HepG2 (cell line): ENCODE data around the gene TNFSF12. TPM values are rescaled to one million over a fixed set of nuclear protein-coding genes. Genes with fewer than 3 reads are reported as not detected.

Source experiments
- ATAD3A ChIP-seq: sonication (generic); formaldehyde crosslinking; IDR thresholded peaks from 2 replicates; pipeline ENCODE4 v1.4.0; 2020; ENCODE audit warnings: missing genetic modification reagents
- CCDC6 ChIP-seq: sonication (generic); formaldehyde crosslinking; IDR thresholded peaks from 2 replicates; pipeline ENCODE4 v1.8.1; 2022; ENCODE audit warnings: mild to moderate bottlenecking, missing genetic modification reagents, moderate library complexity
- CREB1 ChIP-seq, 2 experiments: fragments of 450-650 bp in 1 of 2; IDR thresholded peaks; 2 replicates each; pipeline ENCODE4 v1.6.1; 2016 to 2017; ENCODE audit warnings: control low read depth in 1 of 2, mild to moderate bottlenecking in 1 of 2, missing compliant biosample characterization in 1 of 2, missing genetic modification characterization in 1 of 2
- FOXO1 ChIP-seq: sonication (generic); formaldehyde crosslinking; IDR thresholded peaks from 2 replicates; pipeline ENCODE4 v1.4.0; 2020; ENCODE audit warnings: missing genetic modification reagents
- FOXP1 ChIP-seq, 2 experiments: fragments of 450-650 bp in 1 of 2; IDR thresholded peaks; 2 replicates each; pipeline ENCODE4 v1.6.1; 2017 to 2018; ENCODE audit warnings: antibody characterized with exemption in 1 of 2
- GZF1 ChIP-seq: sonication (generic); formaldehyde crosslinking; IDR thresholded peaks from 2 replicates; pipeline ENCODE4 v1.5.1; 2020; ENCODE audit warnings: mild to moderate bottlenecking, missing genetic modification reagents
- HIVEP1 ChIP-seq: sonication (generic); formaldehyde crosslinking; IDR thresholded peaks from 2 replicates; pipeline ENCODE4 v1.4.0; 2020; ENCODE audit warnings: mild to moderate bottlenecking, missing genetic modification reagents
- KAT7 ChIP-seq: IDR thresholded peaks from 2 replicates; pipeline ENCODE4 v1.6.1; 2018; ENCODE audit warnings: borderline replicate concordance, missing compliant biosample characterization
- MXI1 ChIP-seq: IDR thresholded peaks from 3 replicates; pipeline ENCODE4 v1.6.1; 2012; ENCODE audit warnings: low read depth, low read length, inconsistent platforms, borderline replicate concordance
- NFYC ChIP-seq: IDR thresholded peaks from 2 replicates; pipeline ENCODE4 v1.6.1; 2016; ENCODE audit warnings: missing genetic modification reagents, missing compliant biosample characterization
- PAX8 ChIP-seq: sonication (generic); formaldehyde crosslinking; IDR thresholded peaks from 2 replicates; pipeline ENCODE4 v1.8.0; 2022; ENCODE audit warnings: mild to moderate bottlenecking, missing genetic modification reagents, borderline replicate concordance
- PCBP2 ChIP-seq: fragments of 200-400 bp; formaldehyde crosslinking; optimal IDR thresholded peaks from 2 replicates; pipeline ENCODE3; 2018; ENCODE audit warnings: low read length, low read depth; ENCODE audit not compliant: poor library complexity, severe bottlenecking
- SIX1 ChIP-seq: sonication (generic); formaldehyde crosslinking; IDR thresholded peaks from 2 replicates; pipeline ENCODE4 v1.4.0; 2020; ENCODE audit warnings: missing genetic modification reagents, borderline replicate concordance
- SRF ChIP-seq: IDR thresholded peaks from 2 replicates; pipeline ENCODE4 v1.6.1; 2011; ENCODE audit warnings: mild to moderate bottlenecking, low read depth, low read length, moderate library complexity
- XBP1 ChIP-seq: sonication (generic); formaldehyde crosslinking; IDR thresholded peaks from 2 replicates; pipeline ENCODE4 v1.5.0; 2020; ENCODE audit warnings: missing genetic modification reagents
- ZNF232 ChIP-seq: sonication (generic); formaldehyde crosslinking; IDR thresholded peaks from 2 replicates; pipeline ENCODE4 v1.4.0; 2020; ENCODE audit warnings: missing genetic modification reagents, borderline replicate concordance
- ZNF34 ChIP-seq: sonication (generic); formaldehyde crosslinking; IDR thresholded peaks from 2 replicates; pipeline ENCODE4 v1.4.0; 2020; ENCODE audit warnings: mild to moderate bottlenecking, missing genetic modification reagents, borderline replicate concordance
- ZNF607 ChIP-seq: sonication (generic); formaldehyde crosslinking; IDR thresholded peaks from 2 replicates; pipeline ENCODE4 v1.5.1; 2020; ENCODE audit warnings: missing genetic modification reagents, mild to moderate bottlenecking, borderline replicate concordance
- ZNF652 ChIP-seq: IDR thresholded peaks from 2 replicates; pipeline ENCODE4 v1.6.1; 2016; ENCODE audit warnings: low read depth, borderline replicate concordance
- ZNF737 ChIP-seq: sonication (generic); formaldehyde crosslinking; IDR thresholded peaks from 2 replicates; pipeline ENCODE4 v1.5.0; 2020; ENCODE audit warnings: missing genetic modification reagents, mild to moderate bottlenecking, borderline replicate concordance
- ZNF766 ChIP-seq: sonication (generic); formaldehyde crosslinking; IDR thresholded peaks from 2 replicates; pipeline ENCODE4 v1.5.0; 2020; ENCODE audit warnings: missing genetic modification reagents, borderline replicate concordance
- polyA plus RNA-seq, 8 experiments: library from polyadenylated mRNA; depleted of rRNA in 3 of 8; stranded (reverse) in 7 of 8; unstranded in 1 of 8; fragments of >200 nt; fragmentation: Illumina TruSeq in 4 of 8; extraction: Trizol in 4 of 8; gene quantifications; 2 replicates each; pipeline versions ENCODE4 v1.2.1 to v1.2.3, GENCODE V29; 2011 to 2016; ENCODE audit warnings: low read depth in 4 of 8, missing spikeins in 1 of 8, mixed read lengths in 1 of 8; ENCODE audit not compliant: insufficient read depth in 1 of 8
- total RNA-seq, 5 experiments: library from RNA; depleted of rRNA; stranded (reverse); fragments of >200 nt; fragmentation: Illumina TruSeq; extraction: Trizol; gene quantifications; 2 replicates each; pipeline ENCODE4 v1.2.3, GENCODE V29; 2016; ENCODE audit warnings: low read depth in 1 of 5
- TF ChIP-seq, protein P1 (sequence below): sonication (generic); formaldehyde crosslinking; IDR thresholded peaks from 2 replicates; pipeline ENCODE4 v1.4.0; 2020; ENCODE audit warnings: mild to moderate bottlenecking, missing genetic modification reagents
- TF ChIP-seq, protein P2 (sequence below): IDR thresholded peaks from 2 replicates; pipeline ENCODE4 v1.6.1; 2016; ENCODE audit warnings: low read depth, control low read depth
- TF ChIP-seq, protein P3 (sequence below): sonication (generic); formaldehyde crosslinking; IDR thresholded peaks from 2 replicates; pipeline ENCODE4 v1.9.0; 2021; ENCODE audit warnings: missing genetic modification reagents, mild to moderate bottlenecking, borderline replicate concordance
- TF ChIP-seq, protein P4 (sequence below): sonication (generic); formaldehyde crosslinking; IDR thresholded peaks from 2 replicates; pipeline ENCODE4 v1.4.0; 2020; ENCODE audit warnings: missing genetic modification reagents; ENCODE audit errors: not compliant biosample characterization

Gene TNFSF12
- total and polyA plus RNA-seq, 2 of the 13 experiments (the other 11 are each of a cell fraction or from before 2014, with no cell fraction given) = 0.93 to 7.2 TPM

DNA sequence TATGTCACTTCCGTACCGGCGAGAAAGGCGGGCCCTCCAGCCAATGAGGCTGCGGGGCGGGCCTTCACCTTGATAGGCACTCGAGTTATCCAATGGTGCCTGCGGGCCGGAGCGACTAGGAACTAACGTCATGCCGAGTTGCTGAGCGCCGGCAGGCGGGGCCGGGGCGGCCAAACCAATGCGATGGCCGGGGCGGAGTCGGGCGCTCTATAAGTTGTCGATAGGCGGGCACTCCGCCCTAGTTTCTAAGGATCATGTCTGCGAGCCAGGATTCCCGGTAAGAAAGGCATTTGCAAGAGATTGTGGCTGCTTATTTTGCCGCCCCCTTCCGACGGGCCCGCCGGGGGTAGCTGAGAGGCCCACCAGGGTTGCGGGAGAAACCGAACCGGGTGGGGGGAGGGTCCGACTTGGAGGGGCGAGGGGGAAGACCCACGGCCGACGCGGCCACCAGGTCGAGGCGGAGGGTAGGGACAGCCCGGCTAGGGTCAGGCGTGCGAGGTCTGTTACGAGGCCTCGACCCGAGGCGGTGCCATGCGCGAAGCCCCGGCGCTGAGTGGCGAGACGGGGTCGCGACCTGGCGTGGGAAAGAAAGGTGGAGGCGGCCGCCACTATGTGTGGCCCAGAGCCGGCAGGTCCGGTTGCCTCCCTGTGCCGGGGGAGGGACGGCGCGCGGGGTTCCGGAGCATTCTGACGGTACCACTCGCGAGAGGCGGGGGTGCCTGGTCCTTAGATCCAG, 23.9 kb downstream of the TNFSF12 start (continued):
- TF ChIP-seq, protein P1, sequence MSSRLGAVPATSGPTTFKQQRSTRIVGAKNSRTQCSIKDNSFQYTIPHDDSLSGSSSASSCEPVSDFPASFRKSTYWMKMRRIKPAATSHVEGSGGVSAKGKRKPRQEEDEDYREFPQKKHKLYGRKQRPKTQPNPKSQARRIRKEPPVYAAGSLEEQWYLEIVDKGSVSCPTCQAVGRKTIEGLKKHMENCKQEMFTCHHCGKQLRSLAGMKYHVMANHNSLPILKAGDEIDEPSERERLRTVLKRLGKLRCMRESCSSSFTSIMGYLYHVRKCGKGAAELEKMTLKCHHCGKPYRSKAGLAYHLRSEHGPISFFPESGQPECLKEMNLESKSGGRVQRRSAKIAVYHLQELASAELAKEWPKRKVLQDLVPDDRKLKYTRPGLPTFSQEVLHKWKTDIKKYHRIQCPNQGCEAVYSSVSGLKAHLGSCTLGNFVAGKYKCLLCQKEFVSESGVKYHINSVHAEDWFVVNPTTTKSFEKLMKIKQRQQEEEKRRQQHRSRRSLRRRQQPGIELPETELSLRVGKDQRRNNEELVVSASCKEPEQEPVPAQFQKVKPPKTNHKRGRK (CRISPR knock-in tag) = no peak
- TF ChIP-seq ZNF34 (CRISPR knock-in tag) (no peak), ZNF652 (CRISPR knock-in tag) (peak; percentile 11; the same call in 1 of the 2 replicates), HIVEP1 (CRISPR knock-in tag) (peak; percentile 27; the same call in 1 of the 2 replicates), ZNF607 (peak; percentile 65; the same call in 1 of the 2 replicates), SIX1 (CRISPR knock-in tag) (no peak), PAX8 (CRISPR knock-in tag) (peak; percentile 87; the same call in 1 of the 2 replicates), MXI1 (no peak; the same call in 2 of the 3 replicates), XBP1 (CRISPR knock-in tag) (peak; percentile 8; the same call in 1 of the 2 replicates), NFYC (CRISPR knock-in tag) (peak; percentile 99), ZNF766 (CRISPR knock-in tag) (peak; percentile 52; the same call in 1 of the 2 replicates), PCBP2 (no peak), FOXO1 (CRISPR knock-in tag) (no peak), ATAD3A (no peak), ZNF737 (CRISPR knock-in tag) (no peak), FOXP1 (IDR thresholded peaks at IDR 0.05) (no peak), FOXP1 (CRISPR knock-in tag; IDR thresholded peaks at IDR 0.05) (no peak), CREB1 (IDR thresholded peaks at IDR 0.05) (peak; percentile 97), CREB1 (CRISPR knock-in tag; IDR thresholded peaks at IDR 0.05) (peak; percentile 99), KAT7 (no peak; the same call in 1 of the 2 replicates), ZNF232 (CRISPR knock-in tag) (0 out of 2 replicates have a peak, but pooled peaks have one; percentile 5), SRF (peak; percentile 25; the same call in 1 of the 2 replicates), CCDC6 (CRISPR knock-in tag) (no peak), GZF1 (no peak)
- TF ChIP-seq, protein P2, sequence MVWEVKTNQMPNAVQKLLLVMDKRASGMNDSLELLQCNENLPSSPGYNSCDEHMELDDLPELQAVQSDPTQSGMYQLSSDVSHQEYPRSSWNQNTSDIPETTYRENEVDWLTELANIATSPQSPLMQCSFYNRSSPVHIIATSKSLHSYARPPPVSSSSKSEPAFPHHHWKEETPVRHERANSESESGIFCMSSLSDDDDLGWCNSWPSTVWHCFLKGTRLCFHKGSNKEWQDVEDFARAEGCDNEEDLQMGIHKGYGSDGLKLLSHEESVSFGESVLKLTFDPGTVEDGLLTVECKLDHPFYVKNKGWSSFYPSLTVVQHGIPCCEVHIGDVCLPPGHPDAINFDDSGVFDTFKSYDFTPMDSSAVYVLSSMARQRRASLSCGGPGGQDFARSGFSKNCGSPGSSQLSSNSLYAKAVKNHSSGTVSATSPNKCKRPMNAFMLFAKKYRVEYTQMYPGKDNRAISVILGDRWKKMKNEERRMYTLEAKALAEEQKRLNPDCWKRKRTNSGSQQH (CRISPR knock-in tag) = no peak
- TF ChIP-seq, protein P3, sequence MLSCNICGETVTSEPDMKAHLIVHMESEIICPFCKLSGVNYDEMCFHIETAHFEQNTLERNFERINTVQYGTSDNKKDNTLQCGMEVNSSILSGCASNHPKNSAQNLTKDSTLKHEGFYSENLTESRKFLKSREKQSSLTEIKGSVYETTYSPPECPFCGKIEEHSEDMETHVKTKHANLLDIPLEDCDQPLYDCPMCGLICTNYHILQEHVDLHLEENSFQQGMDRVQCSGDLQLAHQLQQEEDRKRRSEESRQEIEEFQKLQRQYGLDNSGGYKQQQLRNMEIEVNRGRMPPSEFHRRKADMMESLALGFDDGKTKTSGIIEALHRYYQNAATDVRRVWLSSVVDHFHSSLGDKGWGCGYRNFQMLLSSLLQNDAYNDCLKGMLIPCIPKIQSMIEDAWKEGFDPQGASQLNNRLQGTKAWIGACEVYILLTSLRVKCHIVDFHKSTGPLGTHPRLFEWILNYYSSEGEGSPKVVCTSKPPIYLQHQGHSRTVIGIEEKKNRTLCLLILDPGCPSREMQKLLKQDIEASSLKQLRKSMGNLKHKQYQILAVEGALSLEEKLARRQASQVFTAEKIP (CRISPR knock-in tag) = no peak
- TF ChIP-seq, protein P4, sequence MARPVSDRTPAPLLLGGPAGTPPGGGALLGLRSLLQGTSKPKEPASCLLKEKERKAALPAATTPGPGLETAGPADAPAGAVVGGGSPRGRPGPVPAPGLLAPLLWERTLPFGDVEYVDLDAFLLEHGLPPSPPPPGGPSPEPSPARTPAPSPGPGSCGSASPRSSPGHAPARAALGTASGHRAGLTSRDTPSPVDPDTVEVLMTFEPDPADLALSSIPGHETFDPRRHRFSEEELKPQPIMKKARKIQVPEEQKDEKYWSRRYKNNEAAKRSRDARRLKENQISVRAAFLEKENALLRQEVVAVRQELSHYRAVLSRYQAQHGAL (CRISPR knock-in tag) = peak; percentile 26
